ENCODE measurements around the gene SCNN1G. TPM values are rescaled to one million over a fixed set of nuclear protein-coding genes. Genes with fewer than 3 reads are reported as not detected.

The SCNN1G gene
- not detected in 2 replicates for total RNA-seq

GRCh38 chr16:23182679-23183542, at the start of gene SCNN1G:
TSS of gene SCNN1G (plus strand) at chr16:23182745. CDS start at chr16:23186272, 3,527 bp downstream.

GRCh38 chr16:23149267-23149992, 33.1 kb upstream of the SCNN1G start, which contains the start of gene USP31:
TSS of gene USP31 (minus strand) at chr16:23149452. CDS start at chr16:23149270, 182 bp downstream.

Other genes starting within 250 kb of the SCNN1G start
- 3.7 and 4.2 TPM in 2 replicates for gene USP31, start 33.3 kb upstream of the SCNN1G start, total RNA-seq
- not detected in 2 replicates for gene SCNN1B, start 119.6 kb downstream of the SCNN1G start, total RNA-seq

Data from bronchus fibroblast of lung (primary cell).